T47D (cell line): Measurements from ENCODE around the gene FMNL1.

ENCODE experiments used
- DNase-seq, 2 experiments: peaks; one replicate each; pipeline versions ENCODE4 v3.0.0 to v3.0.0-alpha.2; 2011 to 2012; ENCODE audit warnings: low read depth in 1 of 2, low spot score in 1 of 2
- JUND ChIP-seq: IDR thresholded peaks from 2 replicates; pipeline ENCODE4 v1.6.1; 2012; ENCODE audit warnings: low read depth
- in situ Hi-C: cut with HindIII; loops from 2 replicates; pipeline ENCODE4 v1.10.0; 2016; ENCODE audit warnings: low sequenced_read_pairs, low pct_unique_long_range_greater_than_20kb

Gene FMNL1

DNA sequence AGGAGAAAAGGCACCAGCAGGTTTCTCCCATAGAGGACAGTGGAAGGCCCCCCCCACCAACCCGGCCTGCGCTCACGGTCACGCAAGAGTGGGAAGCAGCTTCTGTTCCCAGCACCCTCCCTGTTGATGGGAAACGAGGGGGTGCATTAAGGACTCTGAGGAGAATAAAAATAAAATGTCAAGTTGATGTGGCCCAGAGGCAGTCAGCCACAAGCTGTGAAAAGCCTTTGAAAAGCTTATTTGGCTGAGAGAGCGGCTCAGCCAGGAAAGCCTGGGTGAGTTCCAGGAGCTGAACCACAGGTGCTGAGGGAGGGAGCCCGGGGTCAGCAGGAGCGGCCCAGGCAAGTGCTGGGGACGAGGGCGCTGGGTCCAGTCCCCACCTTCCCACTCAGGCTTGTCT is 67.1 kb downstream of the FMNL1 start:
- in situ Hi-C loops: no loop called here

DNA sequence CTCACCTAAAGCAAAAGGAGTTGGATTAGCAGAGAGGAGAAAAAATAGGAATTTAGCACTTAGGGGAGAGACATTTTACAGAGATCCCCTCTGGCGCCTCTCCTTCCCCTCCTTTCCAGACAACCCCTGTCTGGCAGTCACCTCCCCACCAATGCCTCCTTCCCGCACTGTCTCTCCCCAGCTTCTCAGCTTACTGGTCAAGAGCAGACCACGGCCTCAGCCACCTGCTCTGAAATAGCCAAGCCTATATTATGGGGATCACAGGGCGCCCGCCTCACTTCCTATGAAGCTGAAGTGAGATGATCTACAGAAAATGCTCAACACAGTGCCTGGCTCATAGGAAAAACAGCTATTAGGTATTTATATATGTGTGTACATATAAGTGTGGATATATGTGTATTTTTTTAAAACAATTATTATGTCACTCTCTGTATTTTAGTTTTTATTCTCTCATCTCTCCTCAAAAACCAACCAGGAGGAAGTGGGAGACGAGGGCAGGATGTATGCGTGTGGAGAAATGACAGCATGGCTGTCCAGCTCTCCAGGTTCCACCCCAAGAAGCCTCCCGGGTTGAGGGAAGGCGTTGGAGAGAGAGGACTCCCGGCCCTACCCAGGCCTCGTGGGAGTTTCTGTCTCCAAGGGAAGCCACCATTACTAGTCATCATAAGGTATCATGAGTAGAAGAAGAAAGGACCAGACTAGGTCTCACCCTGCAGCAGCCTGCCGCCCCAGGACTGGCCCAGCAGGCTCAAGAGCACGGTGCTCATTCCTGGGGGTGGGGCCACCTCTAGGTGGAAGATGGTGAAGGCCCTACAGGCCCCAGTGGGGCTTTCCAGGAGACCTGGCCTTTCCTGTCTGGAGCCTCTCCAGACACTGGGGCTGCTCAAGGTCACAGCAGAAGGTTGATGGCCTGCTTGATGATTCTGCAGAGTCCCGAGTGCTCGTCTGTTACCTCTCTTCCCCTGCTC is 67.9 kb downstream of the FMNL1 start:
- DNase-seq: no peak
- in situ Hi-C loops: no loop called here
- TF ChIP-seq JUND: no peak

More for the DNA sequence above, 67.1 kb downstream of the FMNL1 start:
- no peak for TF ChIP-seq JUND
- no peak for DNase-seq

DNA sequence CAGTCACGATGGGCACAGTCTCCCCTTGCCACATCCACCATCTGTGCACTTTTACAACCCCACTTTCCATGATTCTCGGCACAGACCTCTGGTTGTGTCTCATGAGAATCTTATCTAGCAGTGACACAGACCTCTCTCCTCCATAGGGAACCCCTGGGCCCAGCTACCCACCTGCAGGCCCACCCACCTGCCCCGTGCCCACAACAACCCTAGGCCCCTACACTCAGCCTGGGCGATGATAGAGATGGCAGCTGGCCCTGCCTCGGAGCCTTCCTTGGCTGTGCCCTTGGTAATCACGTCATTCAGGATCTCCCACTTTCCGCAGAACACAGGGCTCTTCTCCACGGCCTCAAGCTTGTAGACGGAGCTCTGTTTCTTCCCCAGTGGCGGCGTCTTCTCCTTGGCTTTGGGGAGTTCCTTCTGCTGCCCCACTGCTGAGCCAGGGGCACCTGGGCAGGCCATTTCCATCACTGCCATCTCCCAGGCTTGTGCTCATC is 68.6 kb downstream of the FMNL1 start:
- in situ Hi-C loops: no loop called here
- no peak for TF ChIP-seq JUND
- no peak for DNase-seq

DNA sequence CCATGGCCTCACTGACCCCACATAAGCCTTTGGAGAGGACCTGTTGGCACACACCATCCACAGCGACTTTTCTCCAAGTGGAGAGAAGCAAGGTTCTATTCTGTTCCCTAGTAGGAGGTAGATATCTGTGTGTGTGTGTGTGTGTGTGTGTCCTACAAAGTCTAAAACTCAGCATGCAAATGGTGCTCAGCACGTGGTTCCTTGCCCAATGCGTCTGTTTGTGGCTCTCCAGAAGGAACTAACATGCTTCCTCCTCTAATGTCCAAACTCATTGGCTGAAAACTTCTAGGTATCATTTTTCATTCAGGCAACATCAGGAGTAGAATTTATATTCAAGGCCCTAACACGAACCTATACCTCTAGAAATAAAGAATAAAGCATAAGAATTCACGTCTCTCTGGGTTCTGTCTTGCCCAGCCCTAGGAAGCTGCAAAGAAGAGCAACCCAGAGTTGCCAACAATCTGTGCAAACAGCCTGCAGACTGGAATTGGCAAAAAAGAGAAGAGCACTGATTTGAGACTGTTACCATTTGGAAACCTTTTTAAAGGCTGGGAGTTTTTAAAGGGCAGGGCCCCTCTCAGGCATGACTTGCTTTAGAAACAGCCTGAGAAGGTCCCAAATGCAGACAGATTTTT is 69.6 kb downstream of the FMNL1 start:
- in situ Hi-C loops: no loop called here
- TF ChIP-seq JUND: no peak
- no peak for DNase-seq

DNA sequence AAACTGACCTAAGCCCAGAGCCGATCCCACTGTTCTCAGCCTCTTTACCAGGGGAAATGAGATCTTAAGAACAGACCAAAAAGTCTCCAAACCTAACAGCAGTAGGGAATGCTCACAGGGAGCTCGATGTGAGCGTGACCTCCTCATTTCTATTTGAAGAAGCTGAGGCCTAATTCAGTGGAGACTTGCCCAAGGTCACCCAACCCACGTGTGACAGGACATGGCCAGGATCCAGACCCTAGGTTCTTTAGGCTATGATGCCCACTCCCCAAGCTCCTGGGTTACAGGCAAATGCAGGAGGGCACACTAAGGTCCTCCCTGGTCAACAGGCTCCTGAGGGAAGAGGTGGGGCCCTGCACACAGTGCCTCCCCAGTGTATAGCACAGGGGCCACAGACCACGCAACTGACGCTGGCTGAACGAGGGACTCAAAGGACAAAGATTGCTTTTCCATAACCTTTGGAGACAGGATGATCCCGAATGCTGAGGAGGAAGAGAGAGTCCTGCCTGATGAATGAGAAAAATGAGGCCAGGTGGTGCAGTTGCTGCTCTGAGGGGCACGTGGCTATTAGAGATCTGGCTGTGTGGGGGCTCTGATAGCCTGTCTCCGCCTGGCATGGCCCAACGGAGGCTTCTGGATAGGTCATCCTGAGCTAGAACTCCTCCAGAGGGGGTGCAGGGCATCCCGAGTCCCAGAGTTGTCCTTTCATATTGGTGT is 71.2 kb downstream of the FMNL1 start:
- no peak for TF ChIP-seq JUND
- no peak for DNase-seq
- in situ Hi-C loops: no loop called here

DNA sequence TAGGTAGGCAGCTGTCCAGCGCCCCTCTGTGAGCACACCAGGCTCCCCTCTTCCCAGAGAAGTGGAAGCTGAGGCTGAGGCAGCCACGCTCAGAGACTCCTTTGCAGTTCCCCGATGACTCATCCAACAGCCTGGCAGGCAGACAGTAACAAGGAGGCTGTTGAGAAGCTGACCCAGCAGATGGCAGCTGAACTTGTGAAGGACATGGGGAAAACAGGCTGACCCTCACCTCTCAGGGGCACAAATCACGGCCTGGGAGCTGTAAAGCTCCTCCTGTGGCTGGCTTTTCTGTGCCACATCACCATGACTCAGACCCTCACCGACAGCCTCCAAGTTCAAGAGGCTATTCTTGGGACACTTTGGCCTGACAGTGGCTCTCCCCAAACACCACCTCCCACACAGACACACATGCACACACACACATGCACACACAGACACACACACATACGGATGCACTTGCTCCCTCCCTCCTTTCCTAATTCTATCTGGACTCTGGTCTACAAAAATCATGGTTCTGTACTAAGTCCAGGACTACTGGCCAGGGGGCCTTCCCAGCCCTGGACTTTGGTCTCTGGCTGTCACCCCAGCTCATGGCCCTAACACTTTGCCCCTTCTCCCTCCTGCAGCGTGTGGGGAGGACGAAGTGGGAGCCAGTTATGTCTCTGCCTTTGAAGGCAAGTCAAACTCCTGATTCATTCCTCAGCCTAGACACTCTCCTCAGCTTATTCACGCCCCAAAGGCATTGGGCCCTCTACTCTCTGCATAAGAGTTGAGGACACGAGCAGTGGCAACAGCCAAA is 71.9 kb downstream of the FMNL1 start:
- no peak for TF ChIP-seq JUND
- peak in 1 of 2 experiments; percentile 69 for DNase-seq
- in situ Hi-C loops: no loop called here

DNA sequence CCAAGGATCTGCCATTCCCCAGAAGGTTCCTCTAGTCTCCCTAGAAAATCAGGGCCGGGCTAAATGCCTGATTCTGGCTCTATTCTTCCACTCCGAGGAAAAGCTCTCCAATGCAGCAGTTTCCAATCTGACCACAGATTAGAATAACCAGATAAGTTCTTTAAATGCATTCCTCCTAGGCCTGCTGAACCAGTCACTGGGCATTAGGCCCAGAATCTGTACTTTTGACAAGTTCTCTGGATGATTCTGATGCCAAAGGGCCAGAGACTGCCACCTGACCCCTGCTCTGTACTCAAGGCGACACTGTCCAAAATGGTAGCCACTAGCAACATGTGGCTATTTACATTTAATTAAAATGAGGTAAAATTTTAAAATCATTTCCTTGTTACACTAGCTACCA is 72.8 kb downstream of the FMNL1 start:
- TF ChIP-seq JUND: peak; percentile 77
- DNase-seq: peak; percentile 64 to 86
- in situ Hi-C loops: no loop called here

DNA sequence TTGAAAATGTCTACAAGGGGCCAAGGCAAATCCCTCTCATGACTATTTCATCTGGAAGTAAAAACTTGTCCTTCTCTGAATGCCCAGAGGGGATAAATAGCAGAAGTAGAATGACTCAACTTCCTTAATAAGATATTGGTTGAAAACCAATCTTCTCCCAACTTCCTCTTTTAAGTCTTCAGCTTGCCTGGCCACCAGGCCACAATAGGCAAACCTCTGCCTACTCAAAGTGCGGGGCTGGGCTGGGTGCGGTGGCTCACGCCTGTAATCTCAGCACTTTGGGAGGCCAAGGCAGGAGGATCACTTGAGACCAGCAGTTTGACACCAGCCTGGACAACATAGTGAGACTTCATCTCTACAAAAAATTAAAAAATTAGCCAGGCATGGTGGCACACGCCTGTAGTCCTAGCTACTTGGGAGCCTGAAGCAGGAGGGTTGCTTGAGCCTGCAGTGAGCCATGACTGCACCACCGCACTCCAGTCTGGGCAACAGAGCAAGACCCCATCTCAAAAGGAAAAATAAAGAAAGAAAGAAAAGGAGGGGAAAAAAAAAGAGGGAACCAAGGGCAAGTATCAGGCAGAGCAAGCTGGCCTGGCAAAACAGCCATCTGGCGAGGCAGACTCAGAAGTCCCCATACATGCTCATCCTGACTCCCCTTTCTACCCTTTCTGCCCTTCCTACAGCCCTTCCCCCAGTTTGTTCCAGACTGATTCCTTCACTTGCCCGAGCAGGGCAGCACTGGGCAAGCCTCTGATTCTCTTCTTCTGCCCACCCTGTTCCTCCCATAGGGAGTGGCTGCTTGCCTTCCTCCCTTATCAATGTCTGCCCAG is 74.5 kb downstream of the FMNL1 start:
- DNase-seq: no peak
- TF ChIP-seq JUND: no peak
- in situ Hi-C loops: no loop called here

DNA sequence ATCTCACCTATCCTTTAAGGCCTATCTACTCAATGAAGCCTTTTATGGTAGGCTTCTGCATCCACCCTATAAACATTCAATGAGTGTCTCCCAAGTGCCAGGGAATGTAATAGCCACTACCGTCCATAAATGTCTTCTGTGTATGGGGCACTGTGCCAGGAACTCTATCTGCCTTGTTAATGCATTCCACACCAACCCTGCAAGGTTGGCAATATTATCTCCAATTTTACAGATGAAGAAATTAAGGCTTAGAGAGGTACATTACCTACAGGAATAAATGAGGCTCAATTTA is 75.1 kb downstream of the FMNL1 start:
- in situ Hi-C loops: no loop called here
- DNase-seq: no peak
- no peak for TF ChIP-seq JUND
